ENCODE measurements around the gene AFM. TPM values are rescaled to one million over a fixed set of nuclear protein-coding genes. Genes with fewer than 3 reads are reported as not detected.

AFM gene
- total RNA-seq, 1 experiment from 2014 or later = not detected

- no peak overlapping the region for H3K14ac ChIP-seq (ENCODE audit: insufficient read depth, low read length)
- H3K23me2 ChIP-seq (ENCODE audit: insufficient read length, low read depth, low read length, poor library complexity, severe bottlenecking) = no peaks in the 10 kb centered on the region
- no peaks in the 10 kb centered on the region for H3K79me1 ChIP-seq (ENCODE audit: insufficient read depth, low read depth, low read length, poor library complexity, severe bottlenecking)
- H4K5ac ChIP-seq (ENCODE audit: insufficient read length, low read depth, low read length) = no peak overlapping the region
- H4K20me1 ChIP-seq (ENCODE audit: control insufficient read depth, insufficient read depth, insufficient read length) = no peaks in the 10 kb centered on the region
- Mint-ChIP-seq H3K36me3 (ENCODE audit: insufficient read depth in 1 of 3, low read depth in 3 of 3) (no peaks in the 10 kb centered on the region), H3K27me3 (ENCODE audit: low read depth) (no peaks in the 10 kb centered on the region), H3K4me1 (no peaks in the 10 kb centered on the region), H3K9me3 (no peaks in the 10 kb centered on the region), H3K27ac (no peak overlapping the region), H3K4me3 (no peak overlapping the region)
- H3T11ph ChIP-seq (ENCODE audit: low read length) = no peak overlapping the region
- H2BK120ac ChIP-seq (ENCODE audit: low read depth, low read length, poor library complexity, severe bottlenecking) = no peak overlapping the region
- no peak overlapping the region for H3K18ac ChIP-seq (ENCODE audit: insufficient read length, low read depth, low read length)
- no peak overlapping the region for H4K8ac ChIP-seq (replicated peaks; ENCODE audit: insufficient read length, low read depth, low read length)
- no peak for TF ChIP-seq CTCF (conservative IDR thresholded peaks at IDR 0.05)
- H3K27me3 ChIP-seq (ENCODE audit: insufficient read depth, low read length) = no peaks in the 10 kb centered on the region
- H2AFZ ChIP-seq (ENCODE audit: low read length) = no peak overlapping the region
- no CpG with 5 or more reads among the region's 4 CpGs for WGBS (ENCODE audit: extremely low coverage, insufficient read length, low lambda C conversion rate)
- no peaks in the 10 kb centered on the region for H3K4me1 ChIP-seq (ENCODE audit: insufficient read depth, low read length)
- no peak overlapping the region for H3K56ac ChIP-seq (ENCODE audit: insufficient read length, low read depth, low read length)
- no peak overlapping the region for H3K23ac ChIP-seq (ENCODE audit: insufficient read length, low read depth, low read length)
- no peak overlapping the region for H3K9ac ChIP-seq (ENCODE audit: extremely low read depth, insufficient read length, low read length)
- DNase-seq = no peak
- H2BK12ac ChIP-seq (ENCODE audit: insufficient read length, low read depth, low read length) = no peak overlapping the region
- H2BK5ac ChIP-seq (ENCODE audit: insufficient read length, low read length) = no peak overlapping the region
- no peaks in the 10 kb centered on the region for H3K79me2 ChIP-seq (ENCODE audit: insufficient read depth, low read length)
- H2AK5ac ChIP-seq (ENCODE audit: insufficient read length, low read length) = no peak overlapping the region
- H2BK15ac ChIP-seq (ENCODE audit: low read depth, low read length) = no peak overlapping the region
- no peak overlapping the region for H3K27ac ChIP-seq (ENCODE audit: insufficient read length, low read depth, low read length)
- no peak overlapping the region for H3K4me2 ChIP-seq (ENCODE audit: insufficient read depth, insufficient read length, low read length)
- no peaks in the 10 kb centered on the region for H3K9me3 ChIP-seq (ENCODE audit: control insufficient read depth, low read depth, low read length)
- no peak overlapping the region for H3K4ac ChIP-seq (ENCODE audit: low read depth, low read length)
- no peak overlapping the region for H4K91ac ChIP-seq (ENCODE audit: insufficient read length, low read depth, low read length)
- no peak overlapping the region for H2BK20ac ChIP-seq (ENCODE audit: low read depth, low read length, poor library complexity, severe bottlenecking)
These were observed 18.6 kb downstream of the AFM start for GRCh38 chr4:73499996-73500765.
